ENCODE data around the gene HOXC9. TPM values are rescaled to one million over a fixed set of nuclear protein-coding genes. Genes with fewer than 3 reads are reported as not detected.

The HOXC9 gene
- total and polyA plus RNA-seq, 2 of the 8 experiments (the other 6 are each of a cell fraction or from before 2014, with no cell fraction given) = not detected

GRCh38 chr12:53991077-53991460 is 8.9 kb upstream of the HOXC9 start:
- CTCF ChIA-PET (ENCODE audit: partially characterized antibody) = interaction anchor here (0.5 to 4.3 kb wide), 27 partner anchors 9 to 827 kb away, joined by 3 to 30 read pairs (median 5); partner anchors contain the start of genes HOXC11, HOXC5 and HOXC9
- 6% methylated on average over 8 of the region's 8 CpGs; no CpG with 5 or more reads in 1 of the 2 experiments for WGBS, 2 experiments (ENCODE audit: extremely low coverage in 1 of 2, insufficient coverage in 1 of 2, insufficient read length in 1 of 2, insufficient replicate concordance in 2 of 2, low coverage in 1 of 2, low lambda C conversion rate in 2 of 2, missing lambda C conversion rate in 1 of 2)
- Histone ChIP-seq H3K23me2 (ENCODE audit: low read depth, low read length) (peaks cover 2% of the 10 kb centered on the region; the same call in 1 of the 2 replicates), H3K4me3 (ENCODE audit: extremely low read depth in 1 of 4, insufficient read depth in 2 of 4, low read depth in 3 of 4, low read length in 4 of 4) (no peak overlapping the region), H3K27me3 (replicated peaks in 1 of 4; ENCODE audit: control insufficient read depth in 3 of 4, extremely low read depth in 1 of 4, insufficient read depth in 3 of 4, low read length in 3 of 4) (peaks cover 97 to 100% (median 100%) of the 10 kb centered on the region in 4 experiments), H3K4me2 (ENCODE audit: insufficient read depth in 1 of 2, low read depth in 2 of 2, low read length in 2 of 2) (no peak overlapping the region), H3K9ac (replicated peaks in 1 of 4; ENCODE audit: extremely low read depth in 1 of 4, low read depth in 3 of 4, low read length in 3 of 4) (no peak overlapping the region), H2BK20ac (ENCODE audit: low read length) (no peak overlapping the region), H3K4me1 (replicated peaks in 1 of 4; ENCODE audit: control insufficient read depth in 3 of 4, insufficient read depth in 4 of 4, low read length in 3 of 4) (peaks cover 0 to 15% (median 3%) of the 10 kb centered on the region in 4 experiments; a peak in 4 of 7 replicates), H2BK120ac (replicated peaks; ENCODE audit: low read depth, low read length) (no peak overlapping the region), H3K27ac (ENCODE audit: low read depth, low read length) (no peak overlapping the region), H2BK5ac (ENCODE audit: low read depth, low read length) (no peak overlapping the region), H4K5ac (ENCODE audit: insufficient read length, low read depth, low read length) (no peak overlapping the region), H3K18ac (ENCODE audit: extremely low read depth, low read length) (no peak overlapping the region), H4K91ac (replicated peaks; ENCODE audit: insufficient read length, low read length) (no peak overlapping the region), H4K8ac (ENCODE audit: extremely low read depth, insufficient read depth, low read length) (no peak overlapping the region), H3K9me3 (ENCODE audit: insufficient read depth in 2 of 2, low read depth in 1 of 2, low read length in 1 of 2) (peaks cover 0 to 5% of the 10 kb centered on the region in 2 experiments; a peak in 1 of 4 replicates), H3K56ac (replicated peaks; ENCODE audit: insufficient read length, low read depth, low read length) (no peak overlapping the region), H2BK15ac (ENCODE audit: low read length) (peak overlapping the region; percentile 24; the same call in 1 of the 2 replicates), H3K23ac (ENCODE audit: insufficient read length) (no peak overlapping the region), H4K20me1 (replicated peaks in 1 of 2; ENCODE audit: control insufficient read depth in 1 of 2, insufficient read depth in 2 of 2, low read length in 2 of 2) (peaks cover 21 to 38% of the 10 kb centered on the region in 2 experiments), H2AK5ac (ENCODE audit: low read depth, low read length) (0 out of 2 replicates have a peak overlapping the region, but pooled peaks have one; percentile 7), H3K79me1 (ENCODE audit: low read depth, low read length) (no peaks in the 10 kb centered on the region), H2BK12ac (ENCODE audit: low read depth, low read length) (peak overlapping the region; percentile 84), H2AFZ (ENCODE audit: low read length) (no peak overlapping the region), H3K79me2 (ENCODE audit: control insufficient read depth in 1 of 2, insufficient read depth in 2 of 2, low read length in 2 of 2) (no peaks in the 10 kb centered on the region), H3K4ac (replicated peaks; ENCODE audit: insufficient read length, low read depth, low read length) (no peak overlapping the region), H3K14ac (ENCODE audit: insufficient read length) (no peak overlapping the region), H3K36me3 (ENCODE audit: control insufficient read depth in 2 of 4, insufficient read depth in 4 of 4, low read length in 3 of 4) (peaks cover 0 to 12% (median 0%) of the 10 kb centered on the region in 4 experiments; a peak in 1 of 8 replicates)
- no peak for DNase-seq (ENCODE audit: low read depth in 1 of 2, low spot score in 2 of 2)
- FAIRE-seq = no peak
- POLR2A ChIA-PET (ENCODE audit: partially characterized antibody) = interaction anchor here (0.6 to 1.4 kb wide), 7 partner anchors 9 to 312 kb away, joined by 3 to 8 read pairs (median 4); partner anchors contain the start of genes HOXC8 and HOXC9
- TF ChIP-seq JUND (IDR thresholded peaks at IDR 0.05; ENCODE audit: low read length) (no peak), TAF1 (IDR thresholded peaks at IDR 0.05; ENCODE audit: low read depth, low read length) (no peak), SAP30 (IDR thresholded peaks at IDR 0.05; ENCODE audit: insufficient read depth, insufficient replicate concordance, low read length) (no peak), RNF2 (IDR thresholded peaks at IDR 0.05; ENCODE audit: borderline replicate concordance, low read depth, low read length, missing control alignments, poor library complexity, severe bottlenecking) (peak; percentile 97), GABPA (IDR thresholded peaks at IDR 0.05; ENCODE audit: borderline replicate concordance, insufficient read depth, low read length) (no peak), CTBP2 (IDR thresholded peaks at IDR 0.05; ENCODE audit: borderline replicate concordance, insufficient read depth, insufficient read length, low read length) (peak; percentile 32), POU5F1 (IDR thresholded peaks at IDR 0.05; ENCODE audit: low read depth, low read length) (no peak), SIRT6 (IDR thresholded peaks at IDR 0.05; ENCODE audit: low read length) (no peak)
- TF ChIP-seq, protein P1, sequence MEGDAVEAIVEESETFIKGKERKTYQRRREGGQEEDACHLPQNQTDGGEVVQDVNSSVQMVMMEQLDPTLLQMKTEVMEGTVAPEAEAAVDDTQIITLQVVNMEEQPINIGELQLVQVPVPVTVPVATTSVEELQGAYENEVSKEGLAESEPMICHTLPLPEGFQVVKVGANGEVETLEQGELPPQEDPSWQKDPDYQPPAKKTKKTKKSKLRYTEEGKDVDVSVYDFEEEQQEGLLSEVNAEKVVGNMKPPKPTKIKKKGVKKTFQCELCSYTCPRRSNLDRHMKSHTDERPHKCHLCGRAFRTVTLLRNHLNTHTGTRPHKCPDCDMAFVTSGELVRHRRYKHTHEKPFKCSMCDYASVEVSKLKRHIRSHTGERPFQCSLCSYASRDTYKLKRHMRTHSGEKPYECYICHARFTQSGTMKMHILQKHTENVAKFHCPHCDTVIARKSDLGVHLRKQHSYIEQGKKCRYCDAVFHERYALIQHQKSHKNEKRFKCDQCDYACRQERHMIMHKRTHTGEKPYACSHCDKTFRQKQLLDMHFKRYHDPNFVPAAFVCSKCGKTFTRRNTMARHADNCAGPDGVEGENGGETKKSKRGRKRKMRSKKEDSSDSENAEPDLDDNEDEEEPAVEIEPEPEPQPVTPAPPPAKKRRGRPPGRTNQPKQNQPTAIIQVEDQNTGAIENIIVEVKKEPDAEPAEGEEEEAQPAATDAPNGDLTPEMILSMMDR (IDR thresholded peaks at IDR 0.05; ENCODE audit: control extremely low read depth in 1 of 3, insufficient read depth in 1 of 3, low read depth in 1 of 3, low read length in 3 of 3) = no peak
